ENCODE results near the gene PPP1R26.
"Not testable (repeated sequence)": the region's sequence is repeated elsewhere in the genome, so short reads cannot be mapped to it uniquely, and the experiment has no call there.

Gene PPP1R26

DNA sequence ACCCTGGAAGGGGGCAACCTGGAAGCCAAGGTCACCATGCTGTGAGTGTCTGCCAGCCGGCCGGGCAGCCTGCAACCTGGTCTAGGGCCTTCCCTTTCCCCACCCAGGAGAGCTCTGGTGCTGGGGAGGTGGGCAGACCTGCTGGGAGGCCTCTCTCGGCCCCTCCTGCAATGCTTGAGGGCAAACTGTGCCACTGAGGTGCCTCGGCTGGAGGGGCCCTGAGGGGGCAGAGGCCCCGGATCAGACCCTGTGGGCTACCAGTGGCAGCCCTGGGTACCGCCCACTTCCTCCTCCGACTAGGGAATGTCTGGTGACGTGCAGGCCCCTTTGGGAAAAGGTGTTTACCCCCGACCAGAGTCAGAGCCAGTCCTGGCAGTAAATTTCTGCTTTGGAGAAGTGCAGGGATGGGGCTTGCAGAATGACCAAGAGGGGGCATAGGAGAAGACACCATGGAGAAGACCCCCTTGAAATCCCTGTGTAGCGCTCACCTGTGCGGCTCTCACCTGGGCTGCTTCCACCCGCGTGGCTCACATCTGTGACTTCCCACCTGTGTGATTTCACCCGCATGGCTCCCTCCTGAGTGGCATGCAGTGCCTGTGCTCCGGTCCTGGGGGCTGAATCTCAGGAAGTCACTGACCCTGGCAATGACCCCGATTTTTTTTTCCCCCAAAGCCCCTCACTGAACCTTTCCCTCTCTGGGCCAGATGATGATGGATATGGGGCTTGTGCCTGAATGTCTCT, 42.7 kb downstream of the PPP1R26 start:
- no peak for DNase-seq

DNA sequence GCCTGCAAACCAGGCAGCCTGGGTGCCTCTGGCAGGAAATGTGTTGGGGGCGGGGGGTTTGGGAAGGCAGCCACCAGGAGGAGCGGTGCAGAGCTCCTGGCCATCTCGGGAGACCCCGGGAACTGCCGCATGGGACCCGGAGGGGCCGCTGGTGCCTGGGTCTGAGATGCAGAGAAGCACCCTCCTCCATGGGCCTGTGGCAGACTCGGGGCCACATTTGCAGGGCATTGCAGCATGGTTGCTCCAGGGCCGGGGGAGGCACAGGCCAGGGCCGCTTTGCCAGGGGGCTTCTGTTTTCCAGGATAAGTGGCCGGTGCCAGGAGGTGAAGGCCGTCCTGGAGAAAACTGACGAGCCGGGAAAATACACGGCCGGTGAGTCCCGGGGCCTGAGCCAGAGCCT, 43.3 kb downstream of the PPP1R26 start:
- no peak for DNase-seq

DNA sequence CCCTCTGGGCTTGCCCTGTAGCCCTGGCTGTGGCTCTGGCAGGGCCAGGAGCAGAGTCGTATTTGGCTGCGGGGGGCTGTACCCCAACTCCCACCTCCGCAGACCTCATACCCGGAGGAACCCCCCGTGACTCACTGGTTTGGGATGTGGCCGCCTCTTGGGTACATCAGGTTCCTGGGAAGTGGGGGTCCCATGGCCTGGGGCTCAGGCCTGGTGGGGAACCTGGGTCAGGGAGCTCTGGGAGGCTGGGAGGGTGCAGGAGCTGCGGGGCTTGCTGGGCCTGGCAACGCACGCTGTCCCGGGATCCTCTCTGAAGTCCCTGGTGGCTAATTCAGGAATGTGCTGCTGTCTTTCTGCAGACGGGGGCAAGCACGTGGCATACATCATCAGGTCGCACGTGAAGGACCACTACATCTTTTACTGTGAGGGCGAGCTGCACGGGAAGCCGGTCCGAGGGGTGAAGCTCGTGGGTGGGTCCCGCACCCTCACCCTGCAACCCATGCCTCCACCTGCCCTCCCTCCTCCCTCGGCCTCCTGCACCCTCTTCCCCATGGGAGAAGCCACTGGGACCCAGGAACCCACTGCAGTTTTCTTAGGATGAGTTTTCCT, 44.0 kb downstream of the PPP1R26 start:
- no peak for DNase-seq

DNA sequence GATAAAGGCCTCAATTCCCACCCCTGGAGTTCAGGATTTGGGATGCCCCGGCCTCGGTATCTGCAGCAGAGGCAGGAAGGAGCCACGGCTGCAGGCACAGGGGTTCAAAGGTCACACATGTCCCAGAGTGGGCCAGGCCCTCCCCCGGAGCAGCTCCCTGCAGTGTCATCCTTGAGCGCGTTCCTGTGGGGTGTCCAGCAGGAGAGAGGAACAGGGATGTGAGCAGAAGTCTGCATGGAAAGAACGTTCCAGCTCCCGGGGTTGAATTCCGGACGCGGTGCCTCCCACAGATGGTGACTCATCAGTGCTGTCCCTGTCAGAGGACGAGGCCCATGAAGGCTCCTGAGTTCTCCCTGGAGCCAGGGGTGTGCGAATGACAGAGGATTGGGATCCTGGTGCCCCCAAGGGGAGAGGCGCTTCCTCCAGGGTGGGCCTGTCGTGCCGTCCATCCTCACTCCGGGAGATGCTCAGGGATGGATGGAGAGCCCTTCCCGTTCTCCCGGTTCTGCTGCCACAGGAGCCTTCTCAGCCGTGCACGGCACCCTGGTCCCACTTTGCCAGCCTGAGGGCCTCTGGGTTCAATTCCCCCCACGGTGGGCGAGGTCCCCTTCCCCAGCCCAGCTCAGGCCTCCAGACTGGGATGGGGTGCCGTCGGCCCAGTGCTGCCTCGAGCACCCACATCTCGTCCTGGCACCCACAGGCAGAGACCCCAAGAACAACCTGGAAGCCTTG, 44.7 kb downstream of the PPP1R26 start:
- peak; percentile 68 for DNase-seq

DNA sequence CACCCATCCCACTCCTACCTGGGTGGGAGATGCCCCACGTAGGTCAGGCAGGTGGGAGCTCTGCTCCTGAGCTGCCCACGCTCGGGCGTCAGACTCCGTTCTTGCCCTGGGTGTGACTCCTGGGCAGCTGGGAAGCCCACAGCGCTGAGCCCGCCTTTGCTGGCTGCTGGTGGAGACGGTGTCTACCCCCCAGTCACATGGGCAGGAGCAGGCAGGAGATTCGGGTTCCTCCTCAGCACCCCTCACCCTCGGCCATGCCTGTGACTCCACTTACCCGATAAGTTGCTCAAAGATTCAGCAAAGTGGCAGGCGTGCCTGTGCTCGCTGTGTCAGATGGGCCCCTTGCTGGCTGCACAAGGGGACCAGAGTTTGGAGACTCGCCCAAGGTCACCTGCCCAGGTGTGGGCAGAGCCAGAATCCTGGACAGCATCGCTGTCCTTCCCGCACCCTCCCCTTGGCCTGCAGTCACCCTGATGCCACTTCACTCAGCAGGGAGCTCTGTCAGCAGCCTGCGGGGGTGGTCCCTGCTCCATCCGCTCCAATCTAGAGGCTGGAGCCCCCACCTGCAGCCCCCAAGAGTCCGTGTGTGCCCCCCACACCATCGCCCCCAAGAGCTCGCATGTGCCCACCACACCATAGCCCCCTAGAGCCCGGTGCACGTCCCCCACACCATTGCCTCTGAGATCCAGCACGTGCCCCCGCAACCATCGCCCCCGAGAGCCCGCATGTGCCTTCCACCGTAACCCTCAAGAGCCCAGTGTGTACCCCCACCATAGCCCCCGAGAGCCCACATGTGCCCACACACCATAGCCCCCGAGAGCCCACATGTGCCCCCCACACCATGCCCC, 45.9 kb downstream of the PPP1R26 start:
- no peak for DNase-seq

DNA sequence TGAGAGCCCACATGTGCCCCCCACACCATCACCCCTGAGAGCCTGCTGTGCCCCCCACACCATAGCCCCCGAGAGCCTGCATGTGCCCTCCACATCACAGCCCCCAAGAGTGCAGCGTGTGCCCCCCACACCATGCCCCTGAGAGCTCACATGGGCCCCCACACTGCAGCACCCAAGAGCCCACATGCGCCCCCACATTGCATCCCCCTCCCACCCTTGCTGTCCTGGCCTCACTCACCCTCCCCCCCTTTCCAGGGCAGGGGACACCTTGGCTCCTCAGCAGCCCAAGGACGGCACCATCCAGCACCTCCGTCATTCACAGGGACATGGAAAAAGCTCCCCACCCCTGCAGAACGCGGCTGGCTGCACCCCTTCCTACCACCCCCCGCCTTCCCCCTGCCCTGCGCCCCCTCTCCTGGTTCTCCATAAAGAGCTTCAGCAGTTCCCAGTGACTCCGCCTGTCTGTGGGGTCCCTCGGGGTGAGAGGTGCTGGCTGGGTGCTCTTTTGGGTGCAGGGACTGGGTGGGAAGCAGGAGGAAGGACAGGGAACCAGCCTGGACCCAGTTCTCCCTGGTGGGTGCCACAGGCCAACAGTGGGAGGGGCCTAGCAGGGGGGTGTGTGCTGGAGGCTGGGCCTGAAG, 46.6 kb downstream of the PPP1R26 start:
- DNase-seq, result no peak

DNA sequence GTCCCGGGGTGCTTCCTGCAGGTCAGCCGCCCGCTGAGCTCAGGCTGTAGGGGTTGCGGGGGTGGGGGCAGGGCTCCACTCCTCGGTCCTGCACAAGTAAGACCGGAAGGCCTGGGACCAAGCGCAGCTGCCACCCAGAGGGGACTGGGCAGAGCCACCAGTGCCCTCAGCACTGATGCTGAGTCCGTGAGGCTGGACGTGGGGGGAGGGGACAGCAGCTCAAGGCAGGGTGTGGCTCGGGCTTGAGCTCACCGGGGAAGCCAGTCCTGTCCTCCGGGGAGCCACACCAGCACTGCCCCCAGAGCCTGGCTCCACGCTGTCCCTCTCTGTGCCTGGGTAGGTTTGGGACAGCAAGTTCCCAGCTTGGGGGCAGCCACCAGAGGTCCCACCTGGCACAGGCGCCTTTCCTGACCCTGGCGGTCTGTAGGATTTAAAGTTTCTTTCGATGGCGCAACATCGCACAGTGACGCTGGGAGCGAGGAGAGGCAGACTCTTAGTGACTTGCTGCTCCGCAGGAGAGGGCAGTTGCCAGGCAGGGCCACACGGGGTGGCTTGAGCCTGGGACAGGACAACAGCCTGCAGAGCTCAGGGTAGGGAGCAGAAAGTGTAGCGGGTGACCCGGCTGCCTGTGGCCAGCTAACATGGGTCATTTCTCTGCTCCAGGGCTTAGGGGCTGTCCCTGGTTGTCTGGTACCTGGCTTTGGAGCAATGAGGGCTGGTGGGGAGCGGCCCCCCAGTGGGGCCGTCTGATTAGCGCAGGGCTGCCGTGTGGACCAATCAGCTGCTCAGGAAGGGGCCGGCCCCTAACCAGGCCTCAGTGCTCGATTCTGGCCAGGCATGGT, 47.4 kb downstream of the PPP1R26 start:
- DNase-seq, result no peak

DNA sequence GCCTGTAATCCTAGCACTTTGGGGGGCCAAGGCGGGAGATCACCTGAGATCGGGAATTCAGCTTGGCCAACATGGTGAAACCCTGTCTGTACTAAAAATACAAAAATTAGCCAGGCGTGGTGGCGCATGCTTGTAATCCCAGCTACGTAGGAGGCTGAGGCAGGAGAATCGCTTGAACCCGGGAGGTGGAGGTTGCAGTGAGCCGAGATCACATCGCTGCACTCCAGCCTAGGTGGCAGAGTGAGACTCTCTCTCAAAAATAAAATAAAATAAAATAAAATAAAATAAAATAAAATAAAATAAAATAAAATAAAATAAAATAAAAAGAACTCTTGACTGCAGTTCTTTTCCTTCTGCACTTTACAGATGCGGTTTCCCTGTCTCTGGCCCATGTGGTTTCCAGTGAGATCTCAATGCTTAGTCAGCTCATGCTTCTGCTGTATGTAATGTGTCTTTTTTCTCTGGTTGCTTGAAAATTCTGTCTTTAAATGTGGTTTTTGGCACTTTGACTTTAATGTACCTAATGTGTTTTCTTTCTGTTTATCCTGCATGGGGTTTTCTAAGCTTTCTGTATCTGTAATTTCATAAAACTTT, 49.4 kb downstream of the PPP1R26 start:
- DNase-seq, result not testable (repeated sequence)

DNA sequence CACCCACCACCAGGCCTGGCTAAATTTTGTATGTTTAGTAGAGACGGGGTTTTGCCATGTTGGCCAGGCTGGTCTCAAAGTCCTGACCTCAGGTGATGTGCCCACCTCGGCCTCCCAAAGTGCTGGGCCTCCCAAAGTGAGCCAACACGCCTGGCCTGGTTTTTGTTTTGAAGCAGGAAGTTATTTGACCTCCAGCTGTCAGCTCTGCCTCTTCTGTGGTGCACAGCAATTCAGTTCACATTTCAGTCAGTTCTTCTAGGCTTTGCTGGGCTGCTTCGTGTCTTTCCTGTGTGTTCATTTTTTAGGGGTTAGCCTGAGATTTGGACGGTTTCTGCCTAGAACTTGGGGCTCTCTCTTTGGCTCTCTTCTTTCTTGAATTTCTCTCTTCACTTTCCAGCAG, 50.6 kb downstream of the PPP1R26 start:
- DNase-seq, result no peak

DNA sequence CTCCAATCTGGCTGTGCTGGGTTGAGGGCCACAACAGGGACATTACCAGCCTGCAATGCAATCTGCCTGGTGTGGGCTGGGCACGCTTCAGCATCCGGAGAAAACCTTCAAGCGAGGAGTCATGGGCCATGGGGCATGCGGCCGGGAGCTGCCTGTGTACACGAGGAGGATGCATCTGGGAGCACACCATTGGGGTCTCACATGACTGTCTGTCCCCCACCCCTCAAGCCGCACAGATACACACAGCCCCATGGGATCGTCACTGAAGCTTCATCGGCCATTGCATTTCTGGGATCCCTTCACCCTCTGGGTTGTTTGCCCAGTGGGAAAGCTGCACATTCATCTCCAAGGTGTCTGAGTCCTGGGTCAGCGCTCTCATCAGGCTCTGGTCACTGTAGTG, 51.5 kb downstream of the PPP1R26 start:
- no peak for DNase-seq

DNA sequence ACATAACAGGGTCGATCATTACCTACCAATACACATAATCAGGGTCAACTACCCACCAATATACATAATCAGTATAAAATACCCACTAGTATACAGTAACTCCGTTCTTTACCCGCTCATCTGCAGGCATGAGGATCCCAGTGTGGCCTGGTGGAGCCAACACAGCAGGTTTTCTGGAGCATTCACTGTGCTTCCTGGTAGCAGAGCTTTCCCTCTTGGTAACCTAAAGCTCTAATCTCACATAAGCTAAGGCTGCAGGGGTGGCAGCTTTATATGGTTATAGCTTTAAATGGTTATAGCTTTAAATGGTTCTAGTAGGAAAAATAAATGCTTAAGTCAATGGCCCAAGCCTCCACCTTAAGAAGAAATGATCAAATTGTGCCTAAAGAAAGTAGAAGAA, 53.5 kb downstream of the PPP1R26 start:
- DNase-seq, result no peak

DNA sequence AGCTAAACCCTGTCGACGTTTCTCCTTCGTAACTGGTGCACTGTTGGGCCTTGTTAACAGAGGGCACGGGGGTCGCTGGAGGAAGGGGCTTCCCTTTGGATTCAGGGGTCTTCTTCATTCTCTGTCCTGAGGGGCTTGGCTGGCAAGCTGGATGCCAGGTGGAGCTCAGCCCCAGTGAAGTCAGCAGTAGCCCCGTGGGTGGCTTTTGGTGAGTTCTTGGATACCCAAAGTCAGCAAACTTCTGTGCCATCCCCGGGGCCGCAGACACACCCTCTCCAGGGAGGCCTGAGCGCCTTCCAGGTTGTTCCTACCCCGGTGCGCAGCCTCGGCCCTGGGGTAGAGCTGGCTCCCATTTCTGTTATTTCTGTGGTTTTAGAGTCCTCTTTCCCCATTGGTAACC, 54.1 kb downstream of the PPP1R26 start:
- no peak for DNase-seq

DNA sequence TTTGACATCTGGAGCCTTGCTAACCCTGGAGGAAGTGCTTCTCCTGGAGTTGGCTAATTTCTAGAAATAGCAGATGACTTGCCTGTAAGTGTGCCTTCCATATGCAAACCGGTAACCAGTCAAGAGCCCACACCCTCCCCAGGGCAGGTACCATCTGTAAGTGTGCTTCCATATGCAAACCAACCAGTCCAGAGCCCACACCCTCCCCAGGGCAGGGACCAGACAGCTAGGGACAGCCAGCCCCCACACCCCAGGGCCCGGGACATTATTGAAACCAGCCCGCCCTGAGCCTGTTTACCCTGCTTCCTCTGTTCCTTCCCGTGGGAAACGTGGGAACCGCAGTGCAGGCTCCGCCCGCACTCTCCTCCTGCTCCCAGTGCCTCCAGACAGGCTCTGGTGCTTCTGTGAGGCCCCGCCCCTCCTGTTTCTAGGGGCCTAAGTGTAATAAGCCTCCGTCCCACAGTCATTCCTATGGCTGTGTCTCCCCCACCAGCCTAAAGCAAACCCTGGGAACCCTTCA, 54.7 kb downstream of the PPP1R26 start:
- DNase-seq, result peak; percentile 41

DNA sequence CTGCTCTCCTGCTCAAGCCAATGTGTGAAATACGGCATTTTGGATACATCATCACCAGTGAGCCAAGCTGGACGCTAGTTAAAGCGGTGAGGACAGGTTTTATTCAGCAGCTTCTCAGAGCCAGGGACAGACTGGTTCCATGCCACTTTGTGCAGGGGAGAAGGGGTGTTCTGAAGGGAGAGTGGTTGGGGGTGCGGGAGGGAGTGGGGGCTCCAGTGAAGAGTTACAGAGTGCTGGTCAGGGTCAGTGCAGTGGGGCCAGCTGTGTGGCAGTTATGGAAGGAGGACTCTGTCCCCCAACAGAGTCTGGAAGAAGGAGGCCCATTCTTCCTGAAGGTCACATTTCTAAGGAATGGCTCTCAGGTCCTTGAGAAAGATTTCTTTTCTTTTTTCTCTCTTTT, 55.2 kb downstream of the PPP1R26 start:
- DNase-seq, result not testable (repeated sequence)

DNA sequence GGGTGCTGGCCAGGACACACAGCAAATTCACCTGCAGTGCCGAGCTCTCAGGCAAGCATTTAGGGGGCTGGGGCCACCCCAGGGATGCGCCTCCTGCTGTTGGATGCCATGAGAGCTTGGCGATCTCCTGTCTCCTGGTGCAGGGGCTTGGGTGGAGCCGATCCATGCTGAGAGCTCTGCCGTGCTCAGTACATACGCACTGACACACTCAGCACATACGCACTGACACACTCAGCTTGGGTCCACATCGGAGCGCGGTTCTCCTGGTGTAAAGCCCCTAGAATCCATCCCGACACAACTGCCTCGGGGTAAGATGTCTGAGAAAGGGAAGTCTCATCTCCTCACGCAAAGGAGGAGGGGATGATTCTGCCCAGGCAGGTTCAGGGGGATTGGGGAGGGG, 56.0 kb downstream of the PPP1R26 start:
- not testable (repeated sequence) for DNase-seq

DNA sequence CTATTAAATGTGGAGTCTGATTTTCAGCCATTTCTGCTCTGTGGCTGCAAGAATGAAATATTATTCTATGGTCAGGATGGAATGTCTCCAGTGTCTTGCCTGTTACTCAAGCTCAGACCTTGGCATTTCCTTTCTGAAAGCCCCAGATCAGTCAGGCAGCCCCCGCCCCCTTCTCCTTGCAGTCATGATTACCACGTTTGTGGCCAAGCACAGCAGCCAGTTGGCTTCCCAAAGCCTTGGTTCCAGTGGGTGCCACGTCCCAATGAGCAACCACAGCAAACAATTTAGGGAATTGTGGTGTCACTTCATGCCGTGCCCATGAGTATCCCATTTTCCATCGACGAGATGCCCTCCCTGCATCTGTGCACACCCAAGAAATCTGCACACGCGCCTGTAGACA, 56.6 kb downstream of the PPP1R26 start:
- DNase-seq, result peak; percentile 85
